ENCODE data around the gene FARS2. TPM values are rescaled to one million over a fixed set of nuclear protein-coding genes. Genes with fewer than 3 reads are reported as not detected.

Gene FARS2
- polyA plus RNA-seq, 2 of the 4 experiments (the other 2 are of a cell fraction): 12.9 to 17.5 TPM

DNA sequence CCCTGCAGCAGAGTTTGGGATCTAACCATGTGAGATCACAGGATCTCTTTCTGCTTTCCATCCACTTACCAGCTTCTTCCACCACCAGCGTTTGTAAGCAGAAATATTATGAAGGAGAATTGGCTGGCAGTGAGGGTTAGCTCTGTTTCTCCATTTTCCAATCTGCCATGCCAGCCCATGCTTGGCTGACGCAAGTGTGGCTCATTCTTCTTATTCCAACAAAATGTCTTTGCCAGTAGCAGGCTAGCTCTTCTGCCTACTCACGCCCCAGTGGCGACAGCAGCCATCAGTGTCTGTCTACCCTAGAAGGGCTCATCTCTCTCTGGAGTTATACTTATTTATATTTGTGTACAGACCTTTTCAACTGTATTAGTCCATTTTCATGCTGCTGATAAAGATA lies 286.2 kb downstream of the FARS2 start (continued):
- TF ChIP-seq GATA3 (IDR thresholded peaks at IDR 0.05; ENCODE audit: borderline replicate concordance) (no peak), RNF2 (IDR thresholded peaks at IDR 0.05; ENCODE audit: borderline replicate concordance, low read depth) (no peak), SREBF2 (IDR thresholded peaks at IDR 0.05) (no peak), RCOR1 (IDR thresholded peaks at IDR 0.05; ENCODE audit: low read depth, low read length) (no peak), TFCP2L1 (CRISPR knock-in tag; IDR thresholded peaks at IDR 0.05) (no peak)
- TF ChIP-seq, protein P1, sequence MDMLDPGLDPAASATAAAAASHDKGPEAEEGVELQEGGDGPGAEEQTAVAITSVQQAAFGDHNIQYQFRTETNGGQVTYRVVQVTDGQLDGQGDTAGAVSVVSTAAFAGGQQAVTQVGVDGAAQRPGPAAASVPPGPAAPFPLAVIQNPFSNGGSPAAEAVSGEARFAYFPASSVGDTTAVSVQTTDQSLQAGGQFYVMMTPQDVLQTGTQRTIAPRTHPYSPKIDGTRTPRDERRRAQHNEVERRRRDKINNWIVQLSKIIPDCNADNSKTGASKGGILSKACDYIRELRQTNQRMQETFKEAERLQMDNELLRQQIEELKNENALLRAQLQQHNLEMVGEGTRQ (IDR thresholded peaks at IDR 0.05): no peak

DNA sequence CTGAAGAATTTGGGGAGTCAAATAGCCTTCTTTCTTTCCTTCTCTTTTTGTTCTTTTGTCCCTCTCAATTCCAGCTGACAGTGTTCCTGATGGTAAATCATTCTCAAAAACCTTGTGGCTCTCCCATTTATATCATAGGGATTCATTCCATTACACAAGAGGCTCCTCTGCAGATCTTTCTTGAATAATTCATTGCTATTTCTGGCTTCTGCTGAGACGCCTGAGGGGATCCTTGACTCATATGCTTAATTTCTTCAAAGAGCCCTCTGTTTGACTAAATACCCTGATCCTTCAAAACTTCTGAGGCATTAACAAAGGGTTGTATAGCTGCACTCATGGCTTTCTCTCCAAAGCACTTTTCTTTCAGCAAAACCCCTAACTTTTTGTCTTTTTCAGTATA lies 289.3 kb downstream of the FARS2 start:
- TF ChIP-seq ZNF302 (CRISPR knock-in tag; IDR thresholded peaks at IDR 0.05) (no peak), RAD21 (conservative IDR thresholded peaks at IDR 0.05 in 1 of 2, IDR thresholded peaks at IDR 0.05 in 1 of 2) (no peak), EP300 (IDR thresholded peaks at IDR 0.05) (no peak), FOSL2 (IDR thresholded peaks at IDR 0.05) (no peak), FOSL2 (CRISPR knock-in tag; IDR thresholded peaks at IDR 0.05) (no peak), RNF2 (IDR thresholded peaks at IDR 0.05; ENCODE audit: borderline replicate concordance, low read depth) (no peak), TP53 (CRISPR knock-in tag; IDR thresholded peaks at IDR 0.05) (no peak), FOSB (CRISPR knock-in tag; IDR thresholded peaks at IDR 0.05) (no peak), CHD2 (IDR thresholded peaks at IDR 0.05; ENCODE audit: low read length, partially characterized antibody) (no peak), EHMT2 (IDR thresholded peaks at IDR 0.05; ENCODE audit: low read depth) (no peak), TFCP2L1 (CRISPR knock-in tag; IDR thresholded peaks at IDR 0.05) (no peak), ZFP36 (IDR thresholded peaks at IDR 0.05; ENCODE audit: borderline replicate concordance, partially characterized antibody) (no peak), CBX8 (IDR thresholded peaks at IDR 0.05) (no peak), POLR2A (IDR thresholded peaks at IDR 0.05; ENCODE audit: low read length) (no peak)
- TF ChIP-seq, protein P2, sequence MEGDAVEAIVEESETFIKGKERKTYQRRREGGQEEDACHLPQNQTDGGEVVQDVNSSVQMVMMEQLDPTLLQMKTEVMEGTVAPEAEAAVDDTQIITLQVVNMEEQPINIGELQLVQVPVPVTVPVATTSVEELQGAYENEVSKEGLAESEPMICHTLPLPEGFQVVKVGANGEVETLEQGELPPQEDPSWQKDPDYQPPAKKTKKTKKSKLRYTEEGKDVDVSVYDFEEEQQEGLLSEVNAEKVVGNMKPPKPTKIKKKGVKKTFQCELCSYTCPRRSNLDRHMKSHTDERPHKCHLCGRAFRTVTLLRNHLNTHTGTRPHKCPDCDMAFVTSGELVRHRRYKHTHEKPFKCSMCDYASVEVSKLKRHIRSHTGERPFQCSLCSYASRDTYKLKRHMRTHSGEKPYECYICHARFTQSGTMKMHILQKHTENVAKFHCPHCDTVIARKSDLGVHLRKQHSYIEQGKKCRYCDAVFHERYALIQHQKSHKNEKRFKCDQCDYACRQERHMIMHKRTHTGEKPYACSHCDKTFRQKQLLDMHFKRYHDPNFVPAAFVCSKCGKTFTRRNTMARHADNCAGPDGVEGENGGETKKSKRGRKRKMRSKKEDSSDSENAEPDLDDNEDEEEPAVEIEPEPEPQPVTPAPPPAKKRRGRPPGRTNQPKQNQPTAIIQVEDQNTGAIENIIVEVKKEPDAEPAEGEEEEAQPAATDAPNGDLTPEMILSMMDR (IDR thresholded peaks at IDR 0.05): no peak
- TF ChIP-seq, protein P3, sequence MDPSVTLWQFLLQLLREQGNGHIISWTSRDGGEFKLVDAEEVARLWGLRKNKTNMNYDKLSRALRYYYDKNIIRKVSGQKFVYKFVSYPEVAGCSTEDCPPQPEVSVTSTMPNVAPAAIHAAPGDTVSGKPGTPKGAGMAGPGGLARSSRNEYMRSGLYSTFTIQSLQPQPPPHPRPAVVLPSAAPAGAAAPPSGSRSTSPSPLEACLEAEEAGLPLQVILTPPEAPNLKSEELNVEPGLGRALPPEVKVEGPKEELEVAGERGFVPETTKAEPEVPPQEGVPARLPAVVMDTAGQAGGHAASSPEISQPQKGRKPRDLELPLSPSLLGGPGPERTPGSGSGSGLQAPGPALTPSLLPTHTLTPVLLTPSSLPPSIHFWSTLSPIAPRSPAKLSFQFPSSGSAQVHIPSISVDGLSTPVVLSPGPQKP (IDR thresholded peaks at IDR 0.05; ENCODE audit: low read depth, low read length): no peak
- TF ChIP-seq, protein P4, sequence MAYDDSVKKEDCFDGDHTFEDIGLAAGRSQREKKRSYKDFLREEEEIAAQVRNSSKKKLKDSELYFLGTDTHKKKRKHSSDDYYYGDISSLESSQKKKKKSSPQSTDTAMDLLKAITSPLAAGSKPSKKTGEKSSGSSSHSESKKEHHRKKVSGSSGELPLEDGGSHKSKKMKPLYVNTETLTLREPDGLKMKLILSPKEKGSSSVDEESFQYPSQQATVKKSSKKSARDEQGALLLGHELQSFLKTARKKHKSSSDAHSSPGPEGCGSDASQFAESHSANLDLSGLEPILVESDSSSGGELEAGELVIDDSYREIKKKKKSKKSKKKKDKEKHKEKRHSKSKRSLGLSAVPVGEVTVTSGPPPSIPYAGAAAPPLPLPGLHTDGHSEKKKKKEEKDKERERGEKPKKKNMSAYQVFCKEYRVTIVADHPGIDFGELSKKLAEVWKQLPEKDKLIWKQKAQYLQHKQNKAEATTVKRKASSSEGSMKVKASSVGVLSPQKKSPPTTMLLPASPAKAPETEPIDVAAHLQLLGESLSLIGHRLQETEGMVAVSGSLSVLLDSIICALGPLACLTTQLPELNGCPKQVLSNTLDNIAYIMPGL (CRISPR knock-in tag; IDR thresholded peaks at IDR 0.05; ENCODE audit: borderline replicate concordance): no peak
- TF ChIP-seq, protein P5, sequence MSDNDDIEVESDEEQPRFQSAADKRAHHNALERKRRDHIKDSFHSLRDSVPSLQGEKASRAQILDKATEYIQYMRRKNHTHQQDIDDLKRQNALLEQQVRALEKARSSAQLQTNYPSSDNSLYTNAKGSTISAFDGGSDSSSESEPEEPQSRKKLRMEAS (IDR thresholded peaks at IDR 0.05): no peak
- Histone ChIP-seq H3K4me1 (no peaks in the 10 kb centered on the region), H3K4me3 (no peak overlapping the region), H3K27ac (no peak overlapping the region), H3K4me2 (no peak overlapping the region), H3K9me3 (0 out of 3 replicates have a peak, but pooled peaks cover 3% of the 10 kb centered on the region)
- ATAC-seq: no peak
- POLR2A ChIA-PET: no interaction called here
- WGBS (ENCODE audit: missing lambda C conversion rate): 94% methylated on average over 1 of the region's 1 CpG
- DNase-seq (ENCODE audit: low read depth in 1 of 2, low spot score in 1 of 2): no peak
- FAIRE-seq: no peak
- CTCF ChIA-PET: no interaction called here

All from A549 (cell line).